ENCODE data around the gene FAM124A. TPM values are rescaled to one million over a fixed set of nuclear protein-coding genes. Genes with fewer than 3 reads are reported as not detected.
A peak's percentile ranks its signal among the peaks of the same experiment; 100 is the strongest.

The FAM124A gene
- total and polyA plus RNA-seq, 2 of the 8 experiments (the other 6 are each of a cell fraction or from before 2014, with no cell fraction given): 40.7 to 49.9 TPM

DNA sequence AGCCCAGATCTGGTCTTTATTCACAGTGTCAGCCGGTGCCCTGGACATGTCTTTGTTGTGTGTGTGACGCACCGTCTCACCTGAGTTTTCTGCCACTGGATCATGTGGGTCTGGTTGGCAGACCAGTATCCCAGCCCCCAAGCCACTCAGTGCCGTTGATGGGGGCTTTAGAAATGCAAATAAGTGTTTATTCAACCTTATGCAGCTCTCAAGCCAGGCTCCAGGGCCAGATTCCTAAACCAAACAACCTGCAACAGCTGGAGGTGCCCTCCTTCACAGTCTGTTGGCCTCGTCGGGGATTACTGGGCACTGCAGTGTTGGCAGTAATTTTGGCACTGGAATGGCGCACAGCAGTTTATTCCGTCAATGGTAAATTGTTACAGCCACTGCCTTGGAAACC is 21.6 kb downstream of the FAM124A start (continued):
- TF ChIP-seq, protein P1, sequence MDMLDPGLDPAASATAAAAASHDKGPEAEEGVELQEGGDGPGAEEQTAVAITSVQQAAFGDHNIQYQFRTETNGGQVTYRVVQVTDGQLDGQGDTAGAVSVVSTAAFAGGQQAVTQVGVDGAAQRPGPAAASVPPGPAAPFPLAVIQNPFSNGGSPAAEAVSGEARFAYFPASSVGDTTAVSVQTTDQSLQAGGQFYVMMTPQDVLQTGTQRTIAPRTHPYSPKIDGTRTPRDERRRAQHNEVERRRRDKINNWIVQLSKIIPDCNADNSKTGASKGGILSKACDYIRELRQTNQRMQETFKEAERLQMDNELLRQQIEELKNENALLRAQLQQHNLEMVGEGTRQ (IDR thresholded peaks at IDR 0.05; ENCODE audit: low read length): peak; percentile 62
- peak in 1 of 2 experiments; percentile 20; a peak in 2 of 4 replicates for TF ChIP-seq RAD21 (IDR thresholded peaks at IDR 0.05 in 1 of 2, conservative IDR thresholded peaks at IDR 0.05 in 1 of 2; ENCODE audit: low read depth in 2 of 2, low read length in 2 of 2)
- peak; percentile 87 for TF ChIP-seq SP1 (IDR thresholded peaks at IDR 0.05; ENCODE audit: low read depth, low read length)
- TF ChIP-seq BCL11A (IDR thresholded peaks at IDR 0.05; ENCODE audit: low read depth in 2 of 2, low read length in 2 of 2): peak in 1 of 2 experiments; percentile 48
- no peak for TF ChIP-seq SIRT6 (IDR thresholded peaks at IDR 0.05; ENCODE audit: low read length)
- peak; percentile 87 to 93; a peak in 3 of 4 replicates for TF ChIP-seq HDAC2 (IDR thresholded peaks at IDR 0.05; ENCODE audit: borderline replicate concordance in 1 of 2, low read depth in 2 of 2, low read length in 2 of 2)
- no peak for TF ChIP-seq CBX8 (IDR thresholded peaks at IDR 0.05; ENCODE audit: borderline replicate concordance, low read depth, low read length)
- TF ChIP-seq, protein P2, sequence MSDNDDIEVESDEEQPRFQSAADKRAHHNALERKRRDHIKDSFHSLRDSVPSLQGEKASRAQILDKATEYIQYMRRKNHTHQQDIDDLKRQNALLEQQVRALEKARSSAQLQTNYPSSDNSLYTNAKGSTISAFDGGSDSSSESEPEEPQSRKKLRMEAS (IDR thresholded peaks at IDR 0.05): peak; percentile 37; the same call in 1 of the 2 replicates
- peak; percentile 35; the same call in 1 of the 2 replicates for TF ChIP-seq JUND (IDR thresholded peaks at IDR 0.05; ENCODE audit: low read length)
- TF ChIP-seq BACH1 (IDR thresholded peaks at IDR 0.05; ENCODE audit: low read length): 0 out of 2 replicates have a peak, but pooled peaks have one; percentile 30

All from H1 (cell line).